ACHN (cell line): ENCODE measurements around the gene KIAA1671.

Source experiments
- DNase-seq: peaks from one replicate; pipeline ENCODE4 v3.0.0-alpha.2; 2015
- in situ Hi-C: cut with HindIII; loops from 2 replicates; pipeline ENCODE4 v1.10.0; 2017; ENCODE audit warnings: low sequenced_read_pairs, low pct_ligation_motif_present, low pct_unique_long_range_greater_than_20kb

Gene KIAA1671

GRCh38 chr22:25027043-25027906, 74.8 kb downstream of the KIAA1671 start:
- in situ Hi-C loops, result no loop called here
- DNase-seq, result no peak

GRCh38 chr22:25027959-25028840, 75.7 kb downstream of the KIAA1671 start:
- in situ Hi-C loops, result no loop called here
- DNase-seq, result peak; percentile 21

GRCh38 chr22:25028841-25029141, 76.3 kb downstream of the KIAA1671 start:
- no peak for DNase-seq
- in situ Hi-C loops, result no loop called here

- in situ Hi-C loops, result no loop called here
- DNase-seq, result no peak
These were observed 76.7 kb downstream of the KIAA1671 start for GRCh38 chr22:25029181-25029580.

- in situ Hi-C loops, result no loop called here
- DNase-seq, result no peak
These were observed 78.1 kb downstream of the KIAA1671 start for GRCh38 chr22:25030636-25031035.

GRCh38 chr22:25032066-25032465, 79.5 kb downstream of the KIAA1671 start:
- in situ Hi-C loops, result no loop called here
- no peak for DNase-seq

GRCh38 chr22:25035715-25036114, 83.2 kb downstream of the KIAA1671 start:
- in situ Hi-C loops, result no loop called here

GRCh38 chr22:25038239-25038638, 85.7 kb downstream of the KIAA1671 start:
- in situ Hi-C loops, result no loop called here

More at GRCh38 chr22:25035715-25036114, 83.2 kb downstream of the KIAA1671 start:
- no peak for DNase-seq

GRCh38 chr22:25038771-25039170, 86.3 kb downstream of the KIAA1671 start:
- DNase-seq, result no peak
- in situ Hi-C loops, result no loop called here

More at GRCh38 chr22:25038239-25038638, 85.7 kb downstream of the KIAA1671 start:
- DNase-seq, result no peak

- in situ Hi-C loops, result no loop called here
- no peak for DNase-seq
These were observed 86.7 kb downstream of the KIAA1671 start for GRCh38 chr22:25039255-25039654.

GRCh38 chr22:25039754-25040153, 87.2 kb downstream of the KIAA1671 start:
- DNase-seq, result no peak
- in situ Hi-C loops, result no loop called here

GRCh38 chr22:25045159-25045558, 92.6 kb downstream of the KIAA1671 start:
- DNase-seq, result no peak
- in situ Hi-C loops, result no loop called here

- in situ Hi-C loops, result no loop called here
- DNase-seq, result no peak
These were observed 95.6 kb downstream of the KIAA1671 start for GRCh38 chr22:25048071-25048470.

GRCh38 chr22:25048659-25049647, 96.4 kb downstream of the KIAA1671 start:
- DNase-seq, result peak; percentile 62
- in situ Hi-C loops, result no loop called here

- in situ Hi-C loops, result no loop called here
- no peak for DNase-seq
These were observed 97.3 kb downstream of the KIAA1671 start for GRCh38 chr22:25049770-25050169.

GRCh38 chr22:25050566-25050965, 98.0 kb downstream of the KIAA1671 start:
- in situ Hi-C loops, result no loop called here
- no peak for DNase-seq

GRCh38 chr22:25051073-25051472, 98.6 kb downstream of the KIAA1671 start:
- in situ Hi-C loops, result no loop called here
- no peak for DNase-seq

- in situ Hi-C loops, result no loop called here
- DNase-seq, result no peak
These were observed 99.6 kb downstream of the KIAA1671 start for GRCh38 chr22:25051983-25052710.
